ENCODE results near the gene LGR6. TPM values are rescaled to one million over a fixed set of nuclear protein-coding genes. Genes with fewer than 3 reads are reported as not detected.

Gene LGR6
- total and polyA plus RNA-seq, 2 of the 8 experiments (the other 6 are each of a cell fraction or from before 2014, with no cell fraction given) = 0.50 to 1.0 TPM

DNA sequence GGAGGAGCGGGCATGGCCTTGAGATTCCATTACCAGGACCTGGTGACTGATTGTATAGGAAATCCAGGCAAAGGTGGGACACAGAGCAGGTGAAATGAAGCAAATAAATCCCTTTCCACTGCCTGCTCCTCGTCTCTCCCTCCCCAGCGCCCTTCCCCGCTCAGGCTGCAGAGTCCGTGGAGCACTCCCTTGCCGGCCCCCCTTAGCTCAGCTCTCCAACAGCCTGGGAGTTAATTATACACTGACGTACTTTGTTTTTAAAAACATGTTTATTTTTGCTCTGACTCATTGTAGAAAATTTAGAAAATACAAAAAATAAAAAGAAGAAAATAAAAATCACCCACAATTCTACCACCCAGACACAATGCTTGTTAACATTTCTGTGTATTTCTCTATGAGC, 61.7 kb downstream of the LGR6 start:
- H3K27me3 ChIP-seq (replicated peaks in 1 of 4; ENCODE audit: control insufficient read depth in 3 of 4, extremely low read depth in 1 of 4, insufficient read depth in 3 of 4, low read length in 3 of 4) = no peaks in the 10 kb centered on the region; a peak in 1 of 7 replicates
- FAIRE-seq = no peak
- no peak overlapping the region for H3K27ac ChIP-seq (ENCODE audit: low read depth, low read length)
- no peak overlapping the region for H4K5ac ChIP-seq (ENCODE audit: insufficient read length, low read depth, low read length)
- ChIA-PET CTCF (ENCODE audit: partially characterized antibody) (interaction anchor here (0.9 to 3.4 kb wide), 10 partner anchors 15 to 72 kb away, joined by 3 to 15 read pairs (median 4); no protein-coding TSS in a partner anchor), POLR2A (ENCODE audit: partially characterized antibody) (no interaction called here)
- H3K4me2 ChIP-seq (ENCODE audit: insufficient read depth in 1 of 2, low read depth in 2 of 2, low read length in 2 of 2) = no peak overlapping the region
- no peak overlapping the region for H2BK120ac ChIP-seq (replicated peaks; ENCODE audit: low read depth, low read length)
- no peak overlapping the region for H2BK12ac ChIP-seq (ENCODE audit: low read depth, low read length)
- H2AFZ ChIP-seq (ENCODE audit: low read length) = 0 out of 2 replicates have a peak overlapping the region, but pooled peaks have one; percentile 40
- H3K4me1 ChIP-seq (replicated peaks in 1 of 4; ENCODE audit: control insufficient read depth in 3 of 4, insufficient read depth in 4 of 4, low read length in 3 of 4) = no peaks in the 10 kb centered on the region
- WGBS, 2 experiments (ENCODE audit: extremely low coverage in 1 of 2, insufficient coverage in 1 of 2, insufficient read length in 1 of 2, insufficient replicate concordance in 2 of 2, low coverage in 1 of 2, low lambda C conversion rate in 2 of 2, missing lambda C conversion rate in 1 of 2) = 87% methylated on average over 7 of the region's 7 CpGs; no CpG with 5 or more reads in 1 of the 2 experiments
- H3K14ac ChIP-seq (ENCODE audit: insufficient read length) = no peak overlapping the region
- H2AK5ac ChIP-seq (ENCODE audit: low read depth, low read length) = no peak overlapping the region
- no peak overlapping the region for H3K4ac ChIP-seq (replicated peaks; ENCODE audit: insufficient read length, low read depth, low read length)
- no peak overlapping the region for H4K8ac ChIP-seq (ENCODE audit: extremely low read depth, insufficient read depth, low read length)
- H2BK20ac ChIP-seq (ENCODE audit: low read length) = no peak overlapping the region
- no peak overlapping the region for H2BK5ac ChIP-seq (ENCODE audit: low read depth, low read length)
- no peak overlapping the region for H3K56ac ChIP-seq (replicated peaks; ENCODE audit: insufficient read length, low read depth, low read length)
- H3K36me3 ChIP-seq (ENCODE audit: control insufficient read depth in 2 of 4, insufficient read depth in 4 of 4, low read length in 3 of 4) = no peaks in the 10 kb centered on the region
- H3K79me2 ChIP-seq (ENCODE audit: control insufficient read depth in 1 of 2, insufficient read depth in 2 of 2, low read length in 2 of 2) = no peaks in the 10 kb centered on the region
- no peak overlapping the region for H3K23ac ChIP-seq (ENCODE audit: insufficient read length)
- no peak overlapping the region for H3K18ac ChIP-seq (ENCODE audit: extremely low read depth, low read length)
- H3K4me3 ChIP-seq (ENCODE audit: extremely low read depth in 1 of 4, insufficient read depth in 2 of 4, low read depth in 3 of 4, low read length in 4 of 4) = no peak overlapping the region
- DNase-seq (ENCODE audit: low read depth in 1 of 2, low spot score in 2 of 2) = no peak
- H2BK15ac ChIP-seq (ENCODE audit: low read length) = no peak overlapping the region
- no peaks in the 10 kb centered on the region for H4K20me1 ChIP-seq (replicated peaks in 1 of 2; ENCODE audit: control insufficient read depth in 1 of 2, insufficient read depth in 2 of 2, low read length in 2 of 2)
- no peak overlapping the region for H4K91ac ChIP-seq (replicated peaks; ENCODE audit: insufficient read length, low read length)
- H3K79me1 ChIP-seq (ENCODE audit: low read depth, low read length) = no peaks in the 10 kb centered on the region
- no peaks in the 10 kb centered on the region for H3K23me2 ChIP-seq (ENCODE audit: low read depth, low read length)
- no peak overlapping the region for H3K9ac ChIP-seq (replicated peaks in 1 of 4; ENCODE audit: extremely low read depth in 1 of 4, low read depth in 3 of 4, low read length in 3 of 4)
- no peaks in the 10 kb centered on the region for H3K9me3 ChIP-seq (ENCODE audit: insufficient read depth in 2 of 2, low read depth in 1 of 2, low read length in 1 of 2)
- TF ChIP-seq RBBP5 (IDR thresholded peaks at IDR 0.05; ENCODE audit: borderline replicate concordance, low read depth, low read length) (no peak), KDM4A (IDR thresholded peaks at IDR 0.05; ENCODE audit: low read depth, low read length, severe bottlenecking) (no peak), NANOG (IDR thresholded peaks at IDR 0.05; ENCODE audit: insufficient read depth, low read depth, low read length, poor library complexity, severe bottlenecking) (no peak)
